Stimulated activated CD8-positive, alpha-beta memory T cell treated with anti-CD3 and anti-CD28 coated beads, Interleukin-2, amount 100 ng/mL, for 48 hours (primary cell): ENCODE results near the gene CHMP4A.

Source experiments
- DNase-seq, 2 donors: peaks; one replicate each; pipeline ENCODE4 v3.0.0-alpha.2; 2020; ENCODE audit warnings: low read depth in 2 of 2

CHMP4A gene

GRCh38 chr14:24212924-24213865 lies at the start of gene CHMP4A:
CHMP4A (minus strand) TSS chr14:24213488; CDS start chr14:24213439, 49 bp downstream.
- DNase-seq: peak; percentile 95 to 98

GRCh38 chr14:24261969-24262327 lies 48.7 kb upstream of the CHMP4A start:
- DNase-seq: no peak

- no peak for DNase-seq
Observed at GRCh38 chr14:24261256-24261968, 48.1 kb upstream of the CHMP4A start.

- no peak for DNase-seq
Observed at GRCh38 chr14:24260780-24261157, 47.5 kb upstream of the CHMP4A start.

GRCh38 chr14:24260026-24260779 lies 46.9 kb upstream of the CHMP4A start:
- DNase-seq: no peak

GRCh38 chr14:24259282-24260025 lies 46.2 kb upstream of the CHMP4A start:
- DNase-seq: no peak

GRCh38 chr14:24258548-24259265 lies 45.4 kb upstream of the CHMP4A start:
- DNase-seq: no peak

- DNase-seq: no peak
Observed at GRCh38 chr14:24258119-24258518, 44.8 kb upstream of the CHMP4A start.

GRCh38 chr14:24256960-24257359 lies 43.7 kb upstream of the CHMP4A start:
- DNase-seq: no peak

GRCh38 chr14:24255931-24256711 lies 42.8 kb upstream of the CHMP4A start:
- DNase-seq: no peak

GRCh38 chr14:24255438-24255837 lies 42.1 kb upstream of the CHMP4A start:
- DNase-seq: no peak

- DNase-seq: no peak
Observed at GRCh38 chr14:24254630-24255392, 41.5 kb upstream of the CHMP4A start.

GRCh38 chr14:24253936-24254335 lies 40.6 kb upstream of the CHMP4A start:
- DNase-seq: no peak

GRCh38 chr14:24252289-24253124 lies 39.2 kb upstream of the CHMP4A start:
- no peak for DNase-seq

- no peak for DNase-seq
Observed at GRCh38 chr14:24251880-24252288, 38.6 kb upstream of the CHMP4A start.

GRCh38 chr14:24250354-24250753 lies 37.1 kb upstream of the CHMP4A start:
- DNase-seq: no peak

GRCh38 chr14:24249230-24250021 lies 36.1 kb upstream of the CHMP4A start:
- no peak for DNase-seq

- DNase-seq: no peak
Observed at GRCh38 chr14:24247422-24247821, 34.1 kb upstream of the CHMP4A start.
